NCI-H187 treated with DMSO at 0.1 percent for 48 hours (cell line): ENCODE data around the gene SNAPC4.
A peak's percentile ranks its signal among the peaks of the same experiment; 100 is the strongest.
"Not testable (repeated sequence)": the region's sequence is repeated elsewhere in the genome, so short reads cannot be mapped to it uniquely, and the experiment has no call there.

Experiments used
- DNase-seq: peaks from one replicate; lab custom pipeline; 2025; lab: John Stamatoyannopoulos, UW

The SNAPC4 gene

DNA sequence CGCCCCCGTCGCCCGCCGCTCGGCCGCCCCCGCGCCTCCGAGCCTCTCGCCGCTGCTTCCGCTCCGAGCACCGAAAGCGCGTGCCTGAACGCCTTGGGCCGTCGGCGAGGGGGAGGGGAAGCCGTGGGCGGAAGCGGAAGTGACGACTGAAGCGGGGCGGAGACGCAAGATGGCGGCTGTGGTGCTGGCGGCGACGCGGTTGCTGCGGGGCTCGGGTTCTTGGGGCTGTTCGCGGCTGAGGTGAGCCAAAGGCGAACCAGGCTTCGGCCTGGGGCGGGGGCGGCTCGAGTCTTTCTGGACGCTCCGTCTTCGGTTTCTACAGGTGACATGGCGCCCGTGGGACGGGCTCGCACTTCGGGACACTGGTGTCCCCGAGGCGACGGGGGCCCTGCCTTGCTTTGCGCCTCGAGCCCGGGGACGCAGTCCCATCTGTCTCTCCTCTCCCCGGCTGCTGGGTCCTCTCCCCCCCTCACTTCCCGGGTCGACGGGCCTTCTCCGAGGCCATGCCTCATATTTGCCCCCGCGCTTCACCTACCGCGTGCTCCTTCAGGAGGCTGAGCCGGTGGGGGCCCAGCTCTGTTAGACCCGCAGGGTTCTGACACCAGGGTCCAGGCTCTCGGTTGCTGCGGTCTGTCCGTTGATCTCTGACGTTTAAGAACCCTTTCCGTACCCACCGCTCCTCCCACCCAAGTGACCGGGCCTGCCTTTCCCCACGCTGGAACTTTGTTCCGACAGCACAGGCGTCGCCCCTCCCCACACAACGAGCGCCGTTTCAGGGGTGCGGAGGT is 10.7 kb upstream of the SNAPC4 start, which contains the start of the genes ENTR1 and PMPCA:
Gene ENTR1, minus strand, starts transcription at position 115 of the 788 bp plus-strand sequence. CDS start 217 bp downstream, outside the sequence.
Gene PMPCA, plus strand, starts transcription at position 159 of the 788 bp plus-strand sequence. Its CDS starts 11 bp downstream, at position 170.
- peak; percentile 1 for DNase-seq

DNA sequence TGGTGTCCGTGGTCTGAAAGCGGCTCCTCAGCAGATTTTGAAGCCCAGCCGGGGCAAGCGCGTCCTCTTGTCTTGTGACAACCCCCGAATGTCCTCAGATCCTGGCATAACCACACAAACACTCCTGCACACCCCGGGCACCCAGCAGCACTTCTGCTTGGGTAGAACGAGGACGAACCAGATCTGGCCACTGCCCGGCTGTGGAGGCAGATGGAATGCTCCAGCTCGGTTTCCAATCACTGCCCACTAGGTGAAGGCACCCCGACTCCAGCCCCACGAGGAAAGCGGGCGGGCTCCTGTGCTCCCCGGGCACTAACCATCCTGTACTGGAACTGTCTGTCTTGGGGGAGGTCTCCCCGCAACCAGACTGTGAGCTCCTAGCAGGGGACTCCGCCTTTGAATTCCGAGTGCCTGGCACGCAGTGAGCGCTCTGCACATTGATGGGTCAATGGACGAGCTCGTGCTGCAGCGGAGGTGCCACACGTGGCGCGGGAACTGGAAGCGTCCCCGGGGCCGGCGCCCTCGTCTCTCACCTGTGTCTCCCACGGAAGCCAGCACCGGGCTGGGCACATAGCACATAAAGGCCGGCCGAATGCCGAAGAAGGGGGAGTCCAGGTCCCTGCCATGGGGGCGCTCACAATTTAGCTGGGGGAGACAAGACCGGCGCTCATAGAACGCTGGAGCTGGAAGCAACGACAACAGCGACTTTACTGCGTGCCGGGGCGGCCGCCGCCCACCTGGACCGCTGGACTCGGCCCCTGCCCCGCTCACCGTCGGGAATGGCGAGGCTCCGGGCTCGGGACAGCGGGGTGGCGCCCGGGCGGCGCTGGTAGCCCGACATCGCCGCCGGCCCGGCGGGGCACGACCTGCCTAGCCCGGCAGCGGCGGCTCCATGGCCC is 9.8 kb upstream of the SNAPC4 start:
- DNase-seq = no peak

DNA sequence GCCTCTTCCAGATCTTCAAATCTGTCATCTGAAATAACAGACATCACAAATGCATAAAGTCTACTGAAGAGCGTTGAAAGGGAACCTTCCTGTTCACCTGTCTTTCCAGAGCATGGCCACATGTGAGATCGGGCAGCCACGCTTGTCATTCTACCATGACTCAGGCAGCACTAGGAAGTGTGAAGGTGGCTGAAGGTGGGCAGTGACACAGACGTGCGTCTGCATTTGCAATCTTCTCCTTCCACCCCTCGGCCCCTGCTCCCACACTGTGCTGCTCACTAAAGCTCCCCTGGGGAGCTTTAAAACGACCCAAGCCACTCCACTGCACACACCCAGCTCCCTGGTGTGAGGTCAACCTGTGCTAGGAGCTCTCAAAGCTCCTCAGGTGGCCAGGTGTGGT is 7.9 kb upstream of the SNAPC4 start:
- DNase-seq = no peak

DNA sequence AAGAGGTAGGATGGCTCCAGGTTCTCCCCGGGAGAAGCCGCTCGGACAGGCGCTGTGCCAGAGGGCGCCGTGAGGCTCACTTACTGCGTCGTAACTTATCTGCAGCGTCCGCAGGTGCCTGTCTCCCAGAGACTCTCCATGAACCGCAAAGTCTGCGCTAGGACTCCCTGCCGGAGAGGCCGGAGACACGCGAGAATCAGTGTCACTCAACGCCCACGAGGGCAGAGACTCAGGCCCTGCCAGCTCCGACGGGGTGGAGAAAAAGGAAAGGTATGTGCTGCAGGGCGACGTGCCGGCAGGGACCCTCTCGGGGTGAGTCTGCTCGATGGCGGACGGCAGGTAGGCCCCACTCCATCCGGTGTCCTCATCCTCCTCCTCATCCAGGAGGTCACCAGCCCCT is 7.1 kb upstream of the SNAPC4 start:
- DNase-seq = not testable (repeated sequence)

- not testable (repeated sequence) for DNase-seq
Observed at GRCh38 chr9:136405904-136406303, 5.9 kb upstream of the SNAPC4 start.

DNA sequence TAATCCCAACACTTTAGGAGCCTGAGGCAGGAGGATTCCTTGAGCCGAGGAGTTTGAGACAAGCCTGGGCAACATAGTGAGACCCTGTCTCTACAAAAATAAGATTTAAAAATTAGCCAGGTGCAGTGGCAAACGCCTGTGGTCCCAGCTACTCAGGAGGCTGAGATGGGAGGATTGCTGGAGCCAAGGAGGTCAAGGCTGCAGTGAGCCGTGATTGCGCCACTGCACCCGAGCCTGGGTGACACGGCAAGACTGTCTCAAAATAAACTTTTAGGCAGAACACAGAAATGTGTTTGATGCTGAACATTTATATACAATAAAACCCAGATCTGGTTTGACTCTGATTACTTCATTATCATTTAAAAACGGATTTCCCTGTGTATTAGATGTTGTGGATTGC is 5.5 kb upstream of the SNAPC4 start:
- no peak for DNase-seq

DNA sequence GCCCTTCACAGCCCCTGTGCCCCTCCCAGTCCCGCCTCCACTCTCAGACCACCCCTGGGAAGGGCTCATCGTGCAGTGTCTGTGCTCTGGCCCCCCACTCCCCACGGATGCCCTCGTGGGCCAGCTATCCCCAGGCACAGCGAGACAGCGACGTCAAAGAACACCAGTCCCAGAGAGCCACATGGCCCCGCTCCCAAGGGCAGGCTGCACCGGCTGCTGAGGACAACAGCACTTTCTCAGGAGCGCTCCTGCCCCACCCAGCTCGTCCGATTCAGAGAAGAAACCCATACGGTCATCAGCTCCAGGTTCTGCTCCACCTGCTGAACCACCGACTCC is 4.8 kb upstream of the SNAPC4 start:
- no peak for DNase-seq

GRCh38 chr9:136403915-136404800 is 4.2 kb upstream of the SNAPC4 start:
- DNase-seq = no peak

- no peak for DNase-seq
Observed at GRCh38 chr9:136403538-136403914, 3.6 kb upstream of the SNAPC4 start.

GRCh38 chr9:136402067-136402466 is 2.1 kb upstream of the SNAPC4 start:
- DNase-seq = no peak

GRCh38 chr9:136401173-136401922 is 1.4 kb upstream of the SNAPC4 start:
- DNase-seq = no peak

DNA sequence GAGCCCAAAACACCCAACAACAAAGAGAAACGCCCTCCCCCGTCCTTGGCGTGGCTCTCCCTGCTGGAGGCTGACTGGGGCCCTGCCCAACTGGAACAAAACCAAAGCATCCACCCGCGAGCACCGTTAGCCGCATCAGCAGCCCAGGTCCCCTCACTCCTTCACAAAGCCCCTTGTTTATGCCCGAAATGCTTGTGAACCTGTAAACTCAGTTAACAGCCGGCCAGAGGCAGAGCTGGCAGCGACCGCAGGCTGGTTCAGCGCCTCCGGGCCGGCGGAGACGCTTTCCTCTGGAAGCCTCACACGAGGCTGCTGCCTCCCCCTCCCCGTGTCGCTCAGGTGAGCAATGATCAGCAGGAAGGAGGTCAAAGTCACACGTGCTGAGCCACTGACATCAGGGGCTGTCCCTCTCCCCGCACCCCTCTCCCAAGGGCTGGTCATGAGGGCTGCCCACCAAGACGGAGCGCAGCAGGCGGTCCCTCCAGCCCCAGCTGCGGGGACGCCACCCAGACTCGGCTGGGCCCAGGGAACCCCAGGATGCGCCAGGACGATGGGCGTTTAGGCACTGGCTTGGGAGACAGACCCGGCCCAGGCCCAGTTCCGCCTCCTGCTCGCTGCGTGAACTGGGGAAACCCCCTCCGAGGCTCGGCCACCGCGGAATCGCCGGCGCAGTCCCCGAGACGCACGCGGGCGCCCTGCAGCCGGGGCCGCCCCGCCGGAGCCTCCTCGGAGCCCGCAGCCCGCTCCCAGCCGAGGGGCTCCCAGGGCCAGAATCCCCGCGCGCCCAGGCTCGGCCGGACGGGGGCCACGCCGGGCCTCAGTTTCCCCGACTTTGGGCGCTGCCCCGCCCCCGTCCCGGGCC is 563 bp downstream of the SNAPC4 start:
- no peak for DNase-seq

DNA sequence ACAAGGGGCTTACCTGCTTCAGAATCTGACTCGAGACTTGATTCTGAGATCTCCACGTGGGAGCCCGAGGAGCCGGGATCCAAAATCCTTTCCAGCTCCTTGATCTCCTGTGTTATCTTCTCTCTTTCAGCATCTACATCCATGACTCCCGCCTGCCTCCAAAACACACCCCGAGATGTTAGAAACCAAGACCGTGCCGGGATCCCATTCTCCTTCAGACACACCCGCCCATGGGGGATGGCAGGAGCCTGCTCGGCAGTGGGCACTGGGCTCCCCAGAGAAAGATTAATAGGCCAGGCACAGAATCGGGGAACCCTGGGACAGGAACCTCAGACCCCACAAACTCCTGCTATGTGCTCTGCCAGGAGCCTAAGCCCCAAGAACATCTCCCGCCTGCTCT is 1.7 kb downstream of the SNAPC4 start:
- DNase-seq = no peak

DNA sequence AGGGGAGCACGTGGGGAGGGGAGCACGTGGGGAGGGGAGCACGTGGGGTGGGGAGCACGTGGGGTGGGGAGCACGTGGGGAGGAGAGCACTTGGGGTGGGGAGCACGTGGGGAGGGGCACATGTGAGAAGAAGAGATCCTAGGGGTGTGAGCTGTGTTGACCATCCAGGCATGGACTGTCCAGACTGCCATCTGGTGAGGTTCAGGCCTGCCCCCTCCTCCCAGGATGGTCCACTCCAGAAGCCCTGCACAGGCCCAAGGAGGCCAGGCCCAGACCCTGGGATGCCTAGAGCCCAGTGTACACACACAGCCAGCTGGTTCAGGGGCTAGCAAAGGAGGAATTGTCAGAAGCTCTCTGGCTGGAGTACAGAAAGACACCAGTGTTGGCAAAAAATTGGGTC is 2.3 kb downstream of the SNAPC4 start:
- DNase-seq = no peak

DNA sequence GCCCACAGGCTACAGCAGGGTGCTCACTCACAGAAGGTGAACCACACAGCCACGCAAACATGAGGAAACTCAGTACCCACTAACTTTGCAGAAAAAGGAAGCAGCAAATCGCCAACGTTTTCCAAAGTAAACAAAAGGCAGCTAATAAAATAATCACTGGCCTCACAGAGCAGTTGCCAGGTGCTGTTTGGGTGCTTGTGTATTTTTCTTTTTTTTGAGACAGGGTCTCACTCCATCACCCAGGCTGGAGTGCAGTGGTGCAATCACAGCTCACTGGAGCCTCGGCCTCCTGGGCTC is 3.8 kb downstream of the SNAPC4 start:
- DNase-seq = no peak

DNA sequence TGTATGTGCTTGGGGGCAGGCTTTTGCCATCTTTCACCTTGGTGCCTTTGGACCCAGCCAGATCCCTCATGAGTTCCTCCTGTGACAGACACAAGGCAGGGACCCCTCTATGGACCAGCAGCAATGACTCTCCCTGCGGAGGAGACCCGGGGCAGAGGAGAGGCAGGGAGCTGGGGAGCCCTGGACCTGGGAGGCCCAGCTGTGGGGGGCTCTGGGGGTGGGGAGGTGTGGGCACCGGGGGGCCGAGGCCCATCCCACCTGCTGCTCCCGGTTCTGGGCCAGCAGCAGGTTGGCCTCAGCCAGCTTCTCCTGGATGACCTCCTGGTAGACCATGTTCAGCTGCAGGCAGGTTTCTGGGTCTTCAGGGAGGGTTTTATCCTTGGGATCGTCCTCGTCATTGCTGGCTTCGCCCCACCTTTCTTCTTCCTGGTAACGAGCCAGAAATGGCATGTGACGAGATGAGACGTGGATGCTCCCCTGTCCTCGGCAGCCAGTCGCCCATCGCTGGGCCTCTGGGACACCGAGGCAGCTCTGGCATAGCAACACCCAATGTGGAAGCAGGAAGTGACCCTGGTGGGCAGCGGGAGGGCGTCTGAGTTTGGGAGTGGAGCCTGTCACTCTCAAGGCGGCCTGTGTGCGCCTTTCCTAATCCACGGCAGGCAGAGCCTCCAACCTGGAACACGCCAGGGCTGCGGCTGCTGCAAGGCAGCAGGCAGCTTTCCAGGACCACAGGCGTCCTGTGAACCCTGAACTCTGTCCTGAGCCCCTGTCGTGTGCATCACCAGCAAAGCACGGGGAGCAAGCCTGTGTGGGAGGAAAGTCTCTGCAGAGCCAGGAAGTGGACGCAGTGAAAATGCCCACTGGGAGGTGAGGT is 4.4 kb downstream of the SNAPC4 start:
- DNase-seq = no peak

DNA sequence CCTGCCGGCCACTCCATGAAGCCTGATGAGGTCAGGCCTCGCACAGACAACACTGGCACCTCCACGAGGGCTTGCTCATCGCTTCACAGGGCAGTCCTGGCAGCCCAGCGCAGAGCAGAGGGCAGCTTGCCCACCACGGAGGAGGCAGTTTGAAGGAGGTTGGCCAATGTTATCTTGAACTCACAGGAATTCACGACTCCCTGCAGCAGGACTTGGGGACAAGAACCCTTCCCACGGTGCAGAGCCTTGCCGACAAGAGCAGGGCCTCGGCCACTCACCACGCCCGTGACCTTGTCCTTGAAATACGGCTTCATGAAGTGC is 5.0 kb downstream of the SNAPC4 start:
- DNase-seq = no peak

GRCh38 chr9:136394312-136395019 is 5.5 kb downstream of the SNAPC4 start:
- no peak for DNase-seq

DNA sequence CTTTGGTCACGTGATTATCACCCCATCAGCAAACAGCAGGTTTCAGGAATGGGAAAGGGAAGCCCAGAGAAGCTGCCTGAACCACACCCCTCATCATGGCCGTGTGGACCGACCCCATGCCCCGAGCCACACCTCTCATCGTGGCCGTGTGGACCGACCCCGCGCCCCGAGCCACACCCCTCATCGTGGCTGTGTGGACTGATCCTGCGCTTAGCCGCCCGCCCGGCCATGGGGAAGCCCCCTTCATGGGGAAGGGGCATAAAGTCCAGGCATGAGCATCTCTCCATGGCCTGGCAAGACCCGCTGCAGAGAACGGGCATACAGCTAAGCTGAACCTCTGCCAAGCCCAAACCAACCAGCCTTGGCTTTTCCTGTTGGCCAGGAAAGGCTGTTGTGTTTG is 6.4 kb downstream of the SNAPC4 start:
- DNase-seq = no peak
